Stimulated activated naive CD4-positive, alpha-beta T cell (primary cell): Measurements from ENCODE around the gene ZNF66.
"Not testable (repeated sequence)": the region's sequence is repeated elsewhere in the genome, so short reads cannot be mapped to it uniquely, and the experiment has no call there.

Experiments used
- DNase-seq, 6 experiments: peaks; one replicate each; lab custom pipeline; 2025; lab: John Stamatoyannopoulos, UW

ZNF66 gene

DNA sequence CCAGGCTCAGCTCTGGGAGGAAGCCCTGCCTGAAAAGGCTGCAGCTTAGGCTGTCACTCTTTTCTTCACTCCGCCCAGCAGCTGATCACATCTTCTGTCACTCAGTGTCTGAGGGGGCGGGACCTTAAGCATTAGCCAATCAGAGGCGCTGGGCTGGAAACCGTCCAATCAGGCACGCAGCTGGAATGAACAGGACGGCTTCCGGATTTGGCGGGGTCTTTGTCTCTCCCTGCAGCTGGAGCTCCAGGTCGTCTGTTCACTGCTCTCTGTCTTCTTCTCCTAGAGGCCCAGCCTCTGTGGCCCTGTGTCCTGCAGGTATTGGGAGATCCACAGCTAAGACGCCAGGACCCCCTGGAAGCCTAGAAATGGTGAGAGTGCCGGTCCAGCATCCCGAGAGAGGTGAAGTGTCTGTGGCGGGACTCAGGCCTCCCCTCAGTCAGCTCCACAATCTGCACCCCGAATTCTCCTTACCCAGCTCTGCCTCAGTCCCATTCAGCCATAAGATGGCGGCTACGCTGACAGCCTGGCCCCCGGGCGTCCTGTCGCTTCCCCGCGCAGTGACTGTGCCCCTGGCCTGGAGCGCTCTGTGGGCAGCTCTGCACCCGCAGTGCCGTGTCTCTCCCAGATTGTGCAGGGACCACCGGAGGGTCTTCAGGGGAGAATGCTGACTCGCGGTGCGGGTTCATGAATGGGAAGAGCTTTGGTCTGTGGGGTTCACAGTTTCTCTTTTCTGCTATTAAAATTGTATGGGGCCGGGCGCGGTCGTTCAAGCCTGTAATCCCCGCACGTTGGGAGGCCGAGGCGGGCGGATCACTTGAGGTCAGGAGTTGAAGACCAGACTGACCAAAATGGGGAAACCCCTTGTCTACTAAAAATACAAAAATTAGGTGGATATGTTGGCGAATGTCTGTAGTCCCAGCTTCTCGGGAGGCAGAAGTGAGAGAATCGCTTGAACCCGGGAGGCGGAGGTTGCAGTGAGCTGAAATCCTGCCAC is at the start of gene ZNF66:
Gene ZNF66 (plus strand): TSS at position 222 of the 994 bp plus-strand sequence. CDS start 144 bp downstream, at position 366.
- peak; percentile 87 to 95 (median 94) for DNase-seq

DNA sequence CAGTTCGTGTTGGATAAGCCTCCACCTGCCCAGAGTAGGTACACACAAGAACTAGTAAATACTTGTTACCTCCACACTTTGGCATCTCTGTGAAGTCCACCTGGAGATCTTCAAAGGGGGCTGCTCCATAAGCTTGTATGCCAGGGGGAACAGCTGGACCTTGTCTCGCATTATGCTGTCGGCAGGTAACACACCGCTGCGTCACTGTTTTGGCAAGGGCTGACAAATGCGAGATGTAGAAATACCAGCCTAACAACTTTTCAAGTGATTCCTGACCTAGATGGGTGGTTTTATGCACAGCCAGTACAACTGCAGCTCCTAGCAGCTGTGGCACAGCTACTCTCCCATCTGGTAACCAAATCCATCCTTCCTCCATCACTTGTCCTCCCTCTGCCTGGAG is 25.9 kb upstream of the ZNF66 start:
- not testable (repeated sequence) for DNase-seq

DNA sequence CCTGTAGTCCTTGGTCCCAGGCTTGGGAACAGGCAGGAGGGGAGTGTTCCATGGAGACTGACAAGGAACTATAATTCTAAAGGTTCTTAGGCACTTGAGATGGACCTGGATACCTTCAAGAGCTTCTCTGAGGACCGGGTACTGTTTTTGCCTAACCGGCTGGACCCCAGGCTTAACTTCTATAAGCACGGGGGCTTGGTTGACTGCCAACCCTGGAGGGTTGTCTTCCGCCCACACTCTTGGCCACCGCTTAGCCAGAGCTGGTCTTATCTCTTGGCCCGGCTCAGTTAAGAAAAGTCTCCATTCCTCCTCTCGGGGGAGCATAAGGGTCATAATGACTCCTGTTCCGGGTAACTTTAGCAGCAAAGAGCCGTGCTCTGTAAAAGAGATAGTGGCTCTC is 23.8 kb upstream of the ZNF66 start:
- DNase-seq: not testable (repeated sequence)

DNA sequence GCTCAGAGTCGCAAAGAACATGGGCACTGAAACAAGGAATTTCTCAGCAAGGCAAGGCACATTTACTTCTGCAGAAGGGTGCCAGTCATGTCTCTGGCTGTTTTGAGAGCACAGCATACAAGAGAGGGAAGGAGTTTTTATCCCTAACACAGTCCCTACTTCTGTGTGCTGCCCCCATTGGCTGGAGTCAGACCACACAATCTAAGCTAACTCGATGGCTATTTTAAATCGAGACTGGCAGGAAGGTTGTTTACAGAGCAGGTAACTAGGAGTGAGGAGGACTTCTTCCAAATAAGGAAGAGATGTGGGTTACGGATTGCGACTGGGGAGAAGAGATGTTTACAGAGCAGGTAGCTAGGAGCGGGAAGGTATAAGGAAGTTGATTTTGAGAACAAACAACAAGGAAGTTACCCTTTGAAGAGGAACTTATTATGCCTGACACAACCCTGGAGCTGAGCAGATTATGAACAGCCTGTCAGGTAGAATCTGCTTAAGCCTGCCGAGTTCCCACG is 6.8 kb upstream of the ZNF66 start:
- DNase-seq: not testable (repeated sequence)

DNA sequence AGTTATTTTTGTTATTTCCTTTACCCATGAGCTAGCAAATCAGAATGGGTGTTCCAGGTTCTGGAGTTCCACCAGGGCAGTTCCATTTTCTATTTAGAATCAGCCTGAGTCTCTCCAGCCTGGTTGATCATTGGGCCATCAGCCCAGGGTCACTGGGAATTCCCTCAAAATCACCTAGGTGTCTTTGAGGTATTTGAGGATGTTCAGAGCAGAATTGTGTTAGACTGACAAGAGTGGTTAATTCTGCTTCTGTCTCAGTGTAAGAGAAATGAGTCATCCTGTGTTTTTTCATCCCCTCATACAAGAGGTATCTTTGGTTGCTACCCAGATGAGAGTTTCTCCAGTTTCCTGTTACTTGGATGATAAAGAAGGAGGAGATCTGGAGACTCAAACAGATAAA is 11.7 kb downstream of the ZNF66 start:
- no peak for DNase-seq

DNA sequence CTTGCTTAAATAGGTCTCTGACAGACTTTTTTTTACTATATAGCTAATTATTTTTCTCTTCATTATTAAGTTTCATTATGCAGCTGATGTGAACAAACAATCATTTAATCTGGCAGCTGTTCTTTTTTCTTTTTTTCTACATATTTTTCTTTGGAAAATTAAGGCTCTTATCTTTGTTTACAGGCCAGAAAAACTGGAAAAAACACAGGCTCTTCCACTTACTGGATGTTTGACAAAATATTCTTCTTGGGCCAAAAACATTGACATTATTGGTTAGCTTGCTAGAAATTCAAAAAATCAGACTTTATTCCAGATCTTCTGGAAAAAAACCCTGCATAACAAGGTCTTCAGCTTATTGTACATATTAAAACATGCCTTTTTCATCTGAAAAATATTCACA is 15.7 kb downstream of the ZNF66 start:
- no peak for DNase-seq

DNA sequence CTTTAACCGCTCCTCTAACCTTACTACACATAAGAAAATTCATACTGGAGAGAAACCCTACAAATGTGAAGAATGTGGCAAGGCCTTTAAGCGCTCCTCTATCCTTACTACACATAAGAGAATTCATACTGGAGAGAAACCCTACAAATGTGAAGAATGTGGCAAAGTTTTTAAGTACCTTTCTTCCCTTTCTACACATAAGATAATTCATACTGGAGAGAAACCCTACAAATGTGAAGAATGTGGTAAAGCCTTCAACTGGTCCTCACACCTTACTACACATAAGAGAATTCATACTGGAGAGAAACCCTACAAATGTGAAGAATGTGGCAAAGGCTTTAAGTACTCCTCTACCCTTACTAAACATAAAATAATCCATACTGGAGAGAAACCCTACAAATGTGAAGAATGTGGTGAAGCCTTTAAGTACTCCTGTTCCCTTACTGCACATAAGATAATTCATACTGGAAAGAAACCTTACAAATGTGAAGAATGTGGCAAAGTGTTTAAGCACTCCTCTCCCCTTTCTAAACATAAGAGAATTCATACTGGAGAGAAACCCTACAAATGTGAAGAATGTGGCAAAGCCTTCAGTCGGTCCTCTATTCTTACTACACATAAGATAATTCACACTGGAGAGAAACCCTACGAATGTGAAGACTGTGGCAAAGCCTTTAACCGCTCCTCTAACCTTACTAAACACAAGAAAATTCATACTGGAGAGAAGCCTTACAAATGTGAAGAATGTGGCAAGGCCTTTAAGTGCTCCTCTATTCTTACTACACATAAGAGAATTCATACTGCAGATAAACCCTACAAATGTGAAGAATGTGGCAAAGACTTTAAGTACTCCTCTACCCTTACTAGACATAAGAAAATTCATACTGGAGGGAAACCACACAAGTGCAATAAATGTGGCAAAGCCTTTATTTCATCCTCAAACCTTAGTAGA is 30.5 kb downstream of the ZNF66 start:
- not testable (repeated sequence) for DNase-seq

DNA sequence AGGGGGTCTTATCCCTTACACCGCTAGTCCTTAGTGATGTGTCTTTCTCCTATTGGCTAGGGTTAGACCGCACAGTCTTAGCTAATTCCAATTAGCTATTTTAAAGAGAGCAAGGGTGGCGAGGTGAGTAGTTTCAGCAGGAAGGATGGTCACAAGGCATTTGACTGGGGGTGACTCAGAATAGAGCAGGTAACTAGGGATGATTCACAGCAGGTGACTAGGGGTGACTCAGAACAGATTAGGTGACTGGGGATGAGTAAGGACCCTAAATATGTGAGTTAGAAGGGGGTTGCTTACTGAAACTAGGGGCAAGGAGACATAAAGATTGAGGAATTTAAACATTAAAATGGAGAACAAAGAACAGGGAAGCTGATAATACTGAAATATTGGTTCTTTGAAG is 64.3 kb downstream of the ZNF66 start:
- no peak for DNase-seq
